Type B pancreatic cell (in vitro differentiated cells): ENCODE results near the gene SGCA. TPM values are rescaled to one million over a fixed set of nuclear protein-coding genes. Genes with fewer than 3 reads are reported as not detected.
A peak's percentile ranks its signal among the peaks of the same experiment; 100 is the strongest.

ENCODE experiments used
- DNase-seq: peaks from one replicate; pipeline ENCODE4 v3.0.0; 2021; ENCODE audit warnings: mixed read lengths; ENCODE audit not compliant: unreplicated experiment; ENCODE audit errors: extremely low spot score
- H3K27ac Mint-ChIP-seq: 2 replicates; pipeline ENCODE4 v1.8.0; 2021; ENCODE audit warnings: mild to moderate bottlenecking, mixed read lengths
- H3K27me3 Mint-ChIP-seq: 2 replicates; pipeline ENCODE4 v1.8.0; 2021; ENCODE audit warnings: mixed read lengths
- H3K36me3 Mint-ChIP-seq: 2 replicates; pipeline ENCODE4 v1.8.0; 2021; ENCODE audit warnings: mixed read lengths
- H3K4me1 Mint-ChIP-seq: one replicate; pipeline ENCODE4 v1.8.0; 2021; ENCODE audit warnings: mixed read lengths; ENCODE audit not compliant: unreplicated experiment
- H3K4me3 Mint-ChIP-seq: 2 replicates; pipeline ENCODE4 v1.8.0; 2021; ENCODE audit warnings: mild to moderate bottlenecking, mixed read lengths
- H3K9me3 Mint-ChIP-seq: 2 replicates; pipeline ENCODE4 v1.8.0; 2021; ENCODE audit warnings: mixed read lengths
- total RNA-seq: library from RNA; stranded (reverse); gene quantifications from 2 replicates; pipeline ENCODE4 v1.2.1, GENCODE V29; 2021; ENCODE audit warnings: low replicate concordance
- TF ChIP-seq, protein P1 (sequence below): fragments of 200-600 bp; sonication (generic); conservative IDR thresholded peaks from 2 replicates; pipeline ENCODE4 v1.5.0; 2021; ENCODE audit warnings: antibody characterized with exemption, mild to moderate bottlenecking

SGCA gene
- total RNA-seq, 1 donor from 2014 or later: 0.72 TPM

DNA sequence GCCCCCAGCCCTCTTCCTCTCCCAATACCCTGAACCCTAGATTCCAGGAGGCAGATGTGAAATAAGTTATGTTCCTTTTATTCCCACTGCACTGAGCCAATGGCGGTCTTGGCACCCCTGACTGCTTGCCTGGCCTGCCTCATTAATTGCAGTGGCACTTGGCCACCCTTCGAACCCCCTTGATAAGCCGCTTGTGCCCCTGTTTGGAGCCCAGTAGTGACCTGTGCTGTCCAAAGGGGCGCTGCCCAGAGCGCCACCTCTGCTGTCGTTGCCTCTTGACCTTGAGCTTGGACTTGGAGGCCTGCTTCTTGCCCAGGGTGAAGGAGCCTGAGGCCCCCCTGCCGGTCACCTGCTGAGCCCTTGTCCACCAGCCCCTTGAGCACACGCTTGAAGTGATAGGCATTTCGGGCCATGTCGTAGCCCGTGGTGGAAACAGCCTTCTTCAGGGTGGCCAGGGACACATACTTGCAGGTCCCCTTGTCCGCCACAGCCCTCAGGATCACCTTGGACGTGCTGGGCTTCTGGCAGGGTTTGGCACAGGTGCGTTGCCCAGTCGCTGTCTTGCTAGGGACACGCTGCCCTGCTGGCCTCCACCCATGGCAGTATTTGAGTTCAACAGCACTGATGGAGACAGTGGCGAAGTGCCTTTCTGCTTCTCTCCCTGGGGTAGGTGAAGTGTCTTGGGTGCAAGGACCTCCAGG is 5.7 kb downstream of the SGCA start:
- Mint-ChIP-seq H3K4me1 (peaks cover 21% of the 10 kb centered on the region), H3K27ac (no peak overlapping the region), H3K4me3 (no peak overlapping the region), H3K36me3 (no peaks in the 10 kb centered on the region), H3K9me3 (no peaks in the 10 kb centered on the region), H3K27me3 (peaks cover 5% of the 10 kb centered on the region)
- TF ChIP-seq, protein P1, sequence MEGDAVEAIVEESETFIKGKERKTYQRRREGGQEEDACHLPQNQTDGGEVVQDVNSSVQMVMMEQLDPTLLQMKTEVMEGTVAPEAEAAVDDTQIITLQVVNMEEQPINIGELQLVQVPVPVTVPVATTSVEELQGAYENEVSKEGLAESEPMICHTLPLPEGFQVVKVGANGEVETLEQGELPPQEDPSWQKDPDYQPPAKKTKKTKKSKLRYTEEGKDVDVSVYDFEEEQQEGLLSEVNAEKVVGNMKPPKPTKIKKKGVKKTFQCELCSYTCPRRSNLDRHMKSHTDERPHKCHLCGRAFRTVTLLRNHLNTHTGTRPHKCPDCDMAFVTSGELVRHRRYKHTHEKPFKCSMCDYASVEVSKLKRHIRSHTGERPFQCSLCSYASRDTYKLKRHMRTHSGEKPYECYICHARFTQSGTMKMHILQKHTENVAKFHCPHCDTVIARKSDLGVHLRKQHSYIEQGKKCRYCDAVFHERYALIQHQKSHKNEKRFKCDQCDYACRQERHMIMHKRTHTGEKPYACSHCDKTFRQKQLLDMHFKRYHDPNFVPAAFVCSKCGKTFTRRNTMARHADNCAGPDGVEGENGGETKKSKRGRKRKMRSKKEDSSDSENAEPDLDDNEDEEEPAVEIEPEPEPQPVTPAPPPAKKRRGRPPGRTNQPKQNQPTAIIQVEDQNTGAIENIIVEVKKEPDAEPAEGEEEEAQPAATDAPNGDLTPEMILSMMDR: no peak
- no peak for DNase-seq

DNA sequence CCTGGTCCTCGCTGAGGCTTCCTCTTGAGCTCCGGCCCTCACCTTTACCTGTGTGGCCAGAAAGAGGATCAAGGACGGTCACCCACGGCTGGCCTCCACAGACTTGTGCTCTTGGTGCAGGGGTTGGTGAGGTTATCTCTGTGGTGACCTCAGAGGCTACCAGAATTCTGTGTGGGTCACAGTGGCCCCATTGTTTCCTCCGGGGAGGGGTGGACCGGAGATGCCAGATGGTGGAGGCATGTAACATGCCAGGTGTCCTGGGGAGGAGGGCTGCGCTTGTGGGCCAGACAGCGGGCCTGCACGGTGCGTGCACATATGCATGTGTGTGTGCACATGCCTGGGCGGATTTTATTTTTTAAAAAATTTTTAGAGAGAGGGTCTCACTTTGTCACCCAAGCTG is 6.3 kb downstream of the SGCA start:
- Mint-ChIP-seq H3K36me3 (no peaks in the 10 kb centered on the region), H3K27me3 (peaks cover 5% of the 10 kb centered on the region), H3K9me3 (no peaks in the 10 kb centered on the region), H3K27ac (no peak overlapping the region), H3K4me3 (no peak overlapping the region), H3K4me1 (peaks cover 21% of the 10 kb centered on the region)
- no peak for DNase-seq
- TF ChIP-seq, protein P1: no peak

DNA sequence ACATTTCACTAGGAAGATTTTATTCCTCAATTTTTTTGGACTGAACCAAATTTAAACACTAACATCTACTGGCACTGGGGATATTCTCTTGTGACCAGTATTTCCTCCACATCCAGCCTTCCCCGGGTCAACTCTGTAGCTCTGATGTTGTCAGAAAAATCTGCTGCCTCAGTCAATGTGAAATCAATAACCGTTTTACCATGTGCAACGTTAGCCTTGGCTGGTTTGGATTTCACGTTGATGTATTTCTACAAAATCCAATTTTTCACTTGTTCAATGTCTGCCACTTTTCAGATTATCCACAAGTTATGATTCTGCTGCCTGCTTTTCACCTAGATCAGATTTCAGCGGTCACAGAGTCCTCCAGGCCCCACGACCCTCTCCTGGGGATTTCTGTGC is 7.1 kb downstream of the SGCA start:
- H3K27me3 Mint-ChIP-seq: peaks cover 5% of the 10 kb centered on the region
- peaks cover 24% of the 10 kb centered on the region for H3K4me1 Mint-ChIP-seq
- peak overlapping the region; percentile 77 for H3K27ac Mint-ChIP-seq
- H3K9me3 Mint-ChIP-seq: no peaks in the 10 kb centered on the region
- TF ChIP-seq, protein P1: no peak
- peak overlapping the region; percentile 45 for H3K4me3 Mint-ChIP-seq
- no peak for DNase-seq
- no peaks in the 10 kb centered on the region for H3K36me3 Mint-ChIP-seq

DNA sequence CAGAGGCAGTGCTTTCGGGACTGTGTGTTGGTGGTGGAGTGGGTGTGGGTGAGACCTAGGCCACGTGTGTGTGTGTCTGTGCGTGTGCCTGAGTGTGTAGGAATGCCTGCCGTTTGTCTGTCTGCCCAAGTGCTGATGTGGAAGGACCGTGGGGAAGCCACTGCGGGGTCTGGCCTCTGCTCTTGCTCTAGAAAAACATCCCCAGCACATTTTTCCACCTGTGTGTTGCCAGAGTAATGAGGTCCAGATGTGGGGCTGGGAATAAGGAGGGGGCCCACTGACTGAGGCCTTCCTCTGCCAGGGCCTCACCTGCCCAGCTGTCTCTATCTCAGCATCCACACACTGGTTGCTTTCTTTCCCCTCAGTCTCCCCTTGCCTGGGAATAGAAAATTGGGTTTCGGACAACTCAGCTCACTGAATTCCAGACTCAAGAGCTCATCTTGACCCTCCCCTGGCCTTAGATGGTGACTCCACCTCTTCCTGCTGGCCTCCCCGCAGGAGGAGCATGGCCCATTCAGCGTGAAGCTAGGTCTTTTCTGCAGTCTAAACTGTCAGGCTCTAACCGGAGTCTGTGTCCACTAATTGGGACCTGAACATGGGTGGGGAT is 7.6 kb downstream of the SGCA start:
- Mint-ChIP-seq H3K27ac (peak overlapping the region; percentile 77), H3K9me3 (no peaks in the 10 kb centered on the region), H3K4me3 (peak overlapping the region; percentile 45), H3K27me3 (peaks cover 7% of the 10 kb centered on the region), H3K4me1 (peaks cover 29% of the 10 kb centered on the region), H3K36me3 (no peaks in the 10 kb centered on the region)
- DNase-seq: no peak
- TF ChIP-seq, protein P1: no peak

DNA sequence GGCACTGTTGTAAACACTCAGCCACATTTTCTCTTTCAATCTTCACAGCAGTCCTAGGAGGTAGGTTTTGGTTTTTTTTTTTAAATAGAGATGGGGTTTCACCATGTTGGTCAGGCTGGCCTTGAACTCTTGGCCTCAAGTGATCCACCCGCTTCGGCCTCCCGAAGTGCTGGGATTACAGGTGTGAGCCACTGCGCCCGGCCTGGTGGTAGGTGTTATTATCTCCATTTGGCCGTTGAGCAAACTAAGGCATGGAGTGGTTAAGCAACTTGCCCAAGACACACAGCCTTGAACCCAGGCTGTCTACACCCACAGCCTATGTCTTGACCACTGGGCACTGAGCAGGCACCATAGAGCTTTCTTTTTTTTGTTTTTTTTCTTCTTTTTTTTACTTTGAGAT is 8.6 kb downstream of the SGCA start:
- TF ChIP-seq, protein P1: no peak
- H3K9me3 Mint-ChIP-seq: no peaks in the 10 kb centered on the region
- H3K36me3 Mint-ChIP-seq: no peaks in the 10 kb centered on the region
- H3K4me3 Mint-ChIP-seq: no peak overlapping the region
- peaks cover 30% of the 10 kb centered on the region for H3K4me1 Mint-ChIP-seq
- no peak overlapping the region for H3K27ac Mint-ChIP-seq
- no peak for DNase-seq
- peaks cover 6% of the 10 kb centered on the region for H3K27me3 Mint-ChIP-seq
